GM21447 (cell line): ENCODE measurements around the gene ERBB2.

Experiments
- ATAC-seq: cut with Tn5 transposase; IDR thresholded peaks from one replicate; pipeline ENCODE4 v1.9.1; 2021; ENCODE audit not compliant: unreplicated experiment

The ERBB2 gene

DNA sequence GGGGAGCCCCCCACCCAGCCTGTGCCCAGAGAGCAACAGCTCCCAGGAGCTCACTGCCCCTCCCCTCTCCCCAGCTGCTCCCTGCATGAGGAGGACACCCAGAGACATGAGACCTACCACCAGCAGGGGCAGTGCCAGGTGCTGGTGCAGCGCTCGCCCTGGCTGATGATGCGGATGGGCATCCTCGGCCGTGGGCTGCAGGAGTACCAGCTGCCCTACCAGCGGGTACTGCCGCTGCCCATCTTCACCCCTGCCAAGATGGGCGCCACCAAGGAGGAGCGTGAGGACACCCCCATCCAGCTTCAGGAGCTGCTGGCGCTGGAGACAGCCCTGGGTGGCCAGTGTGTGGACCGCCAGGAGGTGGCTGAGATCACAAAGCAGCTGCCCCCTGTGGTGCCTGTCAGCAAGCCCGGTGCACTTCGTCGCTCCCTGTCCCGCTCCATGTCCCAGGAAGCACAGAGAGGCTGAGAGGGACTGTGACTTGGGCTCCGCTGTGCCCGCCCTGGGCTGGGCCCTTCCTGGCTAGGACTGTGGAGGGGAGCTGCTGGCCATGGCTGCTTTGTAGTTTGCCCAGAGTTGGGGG lies 34.1 kb upstream of the ERBB2 start:
- ATAC-seq = no peak

DNA sequence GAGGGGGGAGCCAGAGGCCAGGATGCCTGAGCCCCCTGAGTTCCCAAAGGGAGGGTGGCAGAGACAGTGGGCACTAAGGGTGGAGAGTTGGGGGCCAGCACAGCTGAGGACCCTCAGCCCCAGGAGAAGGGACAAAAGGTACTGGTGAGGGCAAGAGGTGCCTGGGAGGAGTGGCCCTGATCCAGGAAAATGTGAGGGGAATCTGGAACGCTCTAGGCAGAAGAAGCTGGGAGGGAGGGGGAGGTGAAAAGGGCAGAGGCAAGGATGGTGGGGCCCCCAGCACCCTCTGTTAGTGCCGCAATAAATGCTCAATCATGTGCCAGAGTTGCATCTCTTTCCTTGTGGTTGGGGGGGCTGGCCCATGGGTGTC lies 33.6 kb upstream of the ERBB2 start:
- no peak for ATAC-seq

DNA sequence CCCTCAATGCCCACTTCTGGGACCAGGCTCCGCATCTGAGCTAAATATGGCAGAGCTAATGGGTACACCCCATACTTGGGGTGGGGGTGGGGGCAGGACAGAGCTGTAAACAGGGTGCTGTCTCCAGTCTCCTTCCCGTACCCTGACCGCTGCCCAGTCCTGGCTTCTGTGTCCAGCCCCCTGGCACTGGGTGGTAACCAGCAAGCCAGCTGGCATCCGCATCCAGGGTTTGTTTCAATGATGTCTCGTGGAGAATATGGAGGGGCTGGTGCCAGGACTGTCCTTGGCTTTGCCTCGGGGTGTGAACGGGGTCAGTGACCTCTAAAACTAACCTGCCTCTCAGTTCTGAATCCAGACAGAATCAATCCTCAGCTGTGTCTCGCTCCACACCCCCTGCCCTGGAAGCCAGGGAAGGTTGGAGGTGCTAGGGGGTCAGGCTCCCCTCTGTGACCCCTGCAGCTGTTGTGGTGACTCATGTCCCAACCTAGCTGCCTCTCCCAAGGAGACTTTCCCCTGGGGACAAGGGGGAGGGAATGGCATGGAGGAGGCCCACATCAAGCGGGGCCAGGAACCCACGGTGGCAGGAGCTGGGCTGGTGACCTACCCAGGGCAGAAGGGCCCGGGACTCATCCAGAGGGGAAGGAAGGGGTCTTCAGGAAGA lies 33.1 kb upstream of the ERBB2 start:
- no peak for ATAC-seq

DNA sequence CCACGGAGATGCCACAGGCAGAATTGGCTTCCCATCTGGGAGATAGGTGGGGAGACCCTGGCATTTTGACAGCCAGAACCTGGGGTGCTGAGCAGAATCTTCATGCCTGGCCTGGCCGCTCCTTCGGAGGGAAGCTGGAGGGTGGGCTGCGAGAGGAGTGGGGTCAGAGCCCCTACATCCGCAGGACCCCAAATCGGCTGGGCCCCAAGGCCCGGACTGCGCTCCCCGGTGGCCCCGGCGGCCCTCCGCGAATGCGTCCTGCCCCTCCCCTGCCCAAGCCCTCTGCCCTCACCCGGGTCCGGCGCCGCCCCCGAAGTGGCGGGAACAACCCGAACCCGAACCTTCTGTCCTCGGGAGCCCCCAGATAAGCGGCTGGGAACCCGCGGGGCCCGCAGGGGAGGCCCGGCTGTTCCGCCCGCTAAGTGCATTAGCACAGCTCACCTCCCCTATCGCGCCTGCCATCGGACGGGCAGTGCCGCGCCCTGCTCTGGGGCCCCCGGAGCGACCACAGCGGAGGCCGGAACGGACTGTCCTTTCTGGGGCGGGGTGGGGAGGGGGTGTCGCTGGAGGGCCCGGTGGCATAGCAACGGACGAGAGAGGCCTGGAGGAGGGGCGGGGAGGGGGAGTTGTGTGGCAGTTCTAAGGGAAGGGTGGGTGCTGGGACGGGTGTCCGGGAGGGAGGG lies 32.5 kb upstream of the ERBB2 start:
- no peak for ATAC-seq

DNA sequence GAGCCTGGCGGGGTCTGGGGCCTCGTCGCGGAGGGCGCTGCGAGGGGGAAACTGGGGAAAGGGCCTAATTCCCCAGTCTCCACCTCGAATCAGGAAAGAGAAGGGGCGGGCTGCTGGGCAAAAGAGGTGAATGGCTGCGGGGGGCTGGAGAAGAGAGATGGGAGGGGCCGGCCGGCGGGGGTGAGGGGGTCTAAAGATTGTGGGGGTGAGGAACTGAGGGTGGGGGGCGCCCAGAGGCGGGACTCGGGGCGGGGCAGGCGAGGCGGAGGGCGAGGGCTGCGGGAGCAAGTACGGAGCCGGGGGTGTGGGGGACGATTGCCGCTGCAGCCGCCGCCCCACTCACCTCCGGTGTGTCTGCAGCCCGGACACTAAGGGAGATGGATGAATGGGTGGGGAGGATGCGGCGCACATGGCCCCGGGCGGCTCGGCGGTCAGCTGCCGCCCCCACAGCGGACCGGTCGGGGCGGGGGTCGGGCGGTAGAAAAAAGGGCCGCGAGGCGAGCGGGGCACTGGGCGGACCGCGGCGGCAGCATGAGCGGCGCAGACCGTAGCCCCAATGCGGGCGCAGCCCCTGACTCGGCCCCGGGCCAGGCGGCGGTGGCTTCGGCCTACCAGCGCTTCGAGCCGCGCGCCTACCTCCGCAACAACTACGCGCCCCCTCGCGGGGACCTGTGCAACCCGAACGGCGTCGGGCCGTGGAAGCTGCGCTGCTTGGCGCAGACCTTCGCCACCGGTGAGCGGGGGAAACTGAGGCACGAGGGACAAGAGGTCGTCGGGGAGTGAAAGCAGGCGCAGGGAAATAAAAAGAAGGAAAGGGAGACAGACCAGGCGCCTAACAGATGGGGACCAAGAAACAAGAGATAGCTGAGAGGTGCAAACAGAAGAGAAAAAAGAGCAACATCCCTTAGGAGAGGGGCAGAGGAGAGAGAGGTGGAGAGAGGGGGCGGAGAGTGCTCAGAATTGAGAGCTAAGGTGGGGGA lies 31.6 kb upstream of the ERBB2 start, which contains the start of gene PNMT:
Gene PNMT (plus strand): TSS at position 509 of the 980 bp plus-strand sequence. CDS start 23 bp downstream, at position 532.
- no peak for ATAC-seq

DNA sequence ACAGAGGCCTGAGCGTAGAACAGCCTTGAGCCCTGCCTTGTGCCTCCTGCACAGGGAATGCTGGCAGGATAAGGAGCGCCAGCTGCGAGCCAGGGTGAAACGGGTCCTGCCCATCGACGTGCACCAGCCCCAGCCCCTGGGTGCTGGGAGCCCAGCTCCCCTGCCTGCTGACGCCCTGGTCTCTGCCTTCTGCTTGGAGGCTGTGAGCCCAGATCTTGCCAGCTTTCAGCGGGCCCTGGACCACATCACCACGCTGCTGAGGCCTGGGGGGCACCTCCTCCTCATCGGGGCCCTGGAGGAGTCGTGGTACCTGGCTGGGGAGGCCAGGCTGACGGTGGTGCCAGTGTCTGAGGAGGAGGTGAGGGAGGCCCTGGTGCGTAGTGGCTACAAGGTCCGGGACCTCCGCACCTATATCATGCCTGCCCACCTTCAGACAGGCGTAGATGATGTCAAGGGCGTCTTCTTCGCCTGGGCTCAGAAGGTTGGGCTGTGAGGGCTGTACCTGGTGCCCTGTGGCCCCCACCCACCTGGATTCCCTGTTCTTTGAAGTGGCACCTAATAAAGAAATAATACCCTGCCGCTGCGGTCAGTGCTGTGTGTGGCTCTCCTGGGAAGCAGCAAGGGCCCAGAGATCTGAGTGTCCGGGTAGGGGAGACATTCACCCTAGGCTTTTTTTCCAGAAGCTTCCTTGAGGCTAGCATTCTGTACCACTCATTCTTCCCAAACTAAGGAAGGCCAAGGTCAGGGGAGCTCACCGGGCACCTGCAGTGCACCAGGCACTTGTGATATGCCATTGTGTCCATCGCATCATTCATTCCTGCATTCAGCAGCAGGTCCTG lies 29.7 kb upstream of the ERBB2 start:
- ATAC-seq = no peak

DNA sequence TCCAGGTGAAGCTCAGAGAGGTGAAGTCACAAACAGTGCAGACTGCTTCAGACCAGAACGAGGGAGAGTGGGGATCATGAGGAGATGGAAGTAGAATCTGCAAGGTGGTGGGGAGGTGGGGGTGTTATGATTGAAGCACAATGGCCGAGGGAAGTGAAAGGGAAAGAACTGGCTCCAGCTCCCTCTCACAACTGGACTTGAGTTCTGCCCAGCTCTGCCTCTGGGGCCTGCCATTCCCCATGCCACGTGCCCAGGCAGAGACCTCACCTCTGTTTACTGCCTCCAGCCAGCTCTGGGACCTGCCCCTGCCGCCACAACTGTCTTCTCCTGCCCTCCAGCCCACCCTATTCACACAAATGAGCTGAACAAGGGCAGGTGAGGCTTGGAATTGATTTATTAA lies 29.1 kb upstream of the ERBB2 start:
- no peak for ATAC-seq

DNA sequence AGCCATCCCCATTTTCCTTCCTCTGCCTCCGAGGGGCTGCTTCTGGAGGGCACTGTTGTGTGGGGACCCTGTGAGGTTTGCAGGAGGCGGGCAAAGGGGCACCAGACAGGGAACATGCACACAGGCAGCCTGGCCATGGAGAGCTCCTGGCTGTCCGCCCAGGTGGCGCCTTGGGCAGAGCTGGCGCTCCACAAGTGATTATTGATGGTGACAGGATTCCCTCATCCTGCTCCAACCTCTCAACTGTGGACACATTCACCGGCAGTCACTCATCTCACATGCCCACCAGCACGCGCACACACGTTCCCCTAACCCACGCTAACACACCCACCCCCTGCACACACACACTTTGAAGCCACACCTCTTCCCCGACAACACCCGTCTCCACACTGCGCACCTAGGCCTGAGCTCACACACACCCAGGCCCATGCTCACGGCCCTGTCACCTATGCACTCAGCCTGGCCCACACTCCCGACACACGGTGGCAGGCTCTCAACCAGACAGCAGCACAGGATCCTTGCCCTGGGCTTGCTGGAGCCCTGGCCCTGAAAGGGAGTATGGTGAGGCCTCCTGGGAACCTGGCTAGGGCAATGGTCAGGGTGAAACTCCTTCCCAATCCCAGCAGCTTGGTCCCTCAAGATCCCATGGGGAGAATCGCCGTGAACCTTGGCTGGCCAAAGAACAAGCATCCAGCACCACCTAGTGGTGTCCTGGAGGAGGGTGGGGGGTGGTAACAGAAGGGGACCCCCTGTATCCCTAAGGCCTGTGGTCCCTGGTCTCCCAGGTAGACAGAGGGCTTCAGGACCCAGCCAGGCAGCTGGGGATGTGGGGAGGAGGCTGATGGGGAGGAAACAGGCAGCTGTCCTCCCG lies 28.0 kb upstream of the ERBB2 start:
- no peak for ATAC-seq

DNA sequence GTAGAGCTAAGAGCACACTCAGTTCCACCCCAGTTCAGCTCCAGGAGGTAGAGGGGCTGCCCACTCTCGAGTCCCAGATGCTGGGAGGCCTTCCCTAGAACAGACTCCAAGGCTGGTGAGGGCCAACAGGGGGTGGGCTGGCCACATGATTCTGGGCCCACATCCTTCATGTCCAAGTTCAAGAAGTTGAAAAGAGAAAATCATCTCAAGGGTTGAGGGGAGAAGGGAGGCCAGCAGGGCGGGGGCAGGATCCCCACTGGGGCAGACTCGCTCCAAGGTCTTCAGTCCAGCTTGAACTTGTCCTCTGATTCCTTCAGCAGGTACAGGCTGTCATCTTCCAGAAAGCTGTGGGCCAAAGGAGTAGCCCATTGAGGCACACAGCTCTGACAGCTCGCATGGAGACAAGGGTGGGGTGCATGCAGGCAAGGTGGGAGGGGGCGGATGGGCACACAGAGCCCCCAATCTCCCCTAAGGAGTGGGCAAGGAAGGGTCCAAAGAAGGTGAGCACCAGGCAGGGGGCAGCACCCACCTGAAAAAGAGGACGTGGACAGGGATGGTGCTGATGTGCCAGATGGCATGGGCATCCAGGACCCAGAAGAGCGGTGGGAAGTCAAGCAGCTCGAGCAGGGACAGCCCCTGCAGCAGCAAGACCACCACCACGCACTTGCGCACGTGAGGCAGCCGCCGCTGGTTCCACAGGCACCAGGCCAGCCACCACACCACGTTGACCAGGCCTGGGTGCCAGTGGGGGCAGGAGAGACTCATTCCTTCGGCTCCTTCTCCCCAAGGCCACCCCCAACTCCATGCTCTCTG lies 27.1 kb upstream of the ERBB2 start:
- no peak for ATAC-seq

DNA sequence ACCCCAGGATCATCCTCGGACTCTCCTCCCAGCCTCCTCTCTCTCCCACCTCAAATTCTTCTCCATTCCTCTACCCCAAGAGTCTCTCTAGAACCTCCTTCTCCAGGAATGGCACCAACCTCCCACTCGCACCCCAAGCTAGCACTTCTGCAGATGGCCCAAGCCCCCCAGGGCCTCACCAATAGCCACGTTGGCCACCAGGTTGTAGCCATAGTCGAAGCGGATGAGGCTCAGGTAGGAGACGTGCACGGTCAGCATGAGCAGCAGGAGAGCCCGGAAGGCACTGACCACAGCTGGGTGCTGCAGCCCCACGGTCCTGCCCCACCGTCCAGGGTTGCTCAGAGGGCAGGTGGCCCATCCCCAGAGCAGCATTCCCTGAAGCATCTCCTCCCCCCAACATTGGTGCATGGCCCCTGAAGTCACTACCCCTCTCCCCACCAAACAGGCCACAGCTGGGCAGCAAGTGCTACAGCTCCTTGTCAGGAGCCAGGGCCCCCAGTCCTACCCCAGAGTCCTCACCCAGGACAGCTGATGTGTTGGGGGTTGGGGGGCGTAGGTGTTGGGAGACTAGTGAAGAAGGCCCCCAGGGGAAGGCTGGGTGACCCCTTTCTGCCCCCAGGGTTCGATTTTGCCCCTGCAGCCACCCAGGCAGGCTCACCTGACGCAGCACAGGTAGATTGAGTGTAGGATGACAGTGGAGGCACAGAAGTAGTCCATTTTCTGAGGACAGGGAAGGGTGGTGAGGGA lies 26.4 kb upstream of the ERBB2 start:
- no peak for ATAC-seq

DNA sequence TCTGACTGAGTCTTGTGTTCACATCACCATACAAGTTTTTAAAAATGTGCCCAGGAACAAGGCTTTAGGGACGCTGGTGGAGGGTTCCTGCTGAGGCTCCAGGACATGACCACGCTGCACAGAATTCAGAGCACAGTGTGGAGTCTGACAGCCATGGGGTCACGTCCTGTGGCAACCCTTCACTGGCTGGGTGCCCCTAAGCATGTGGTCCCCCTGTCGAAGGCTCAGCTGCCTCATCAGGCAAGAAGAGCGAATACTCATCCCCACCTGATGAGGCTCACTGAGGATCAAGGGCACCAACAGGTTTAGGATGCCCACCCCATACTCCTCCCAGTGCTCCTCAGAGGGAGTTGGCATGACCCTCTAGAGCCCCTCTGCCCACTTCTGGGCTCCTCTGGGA lies 25.7 kb upstream of the ERBB2 start:
- ATAC-seq = no peak

DNA sequence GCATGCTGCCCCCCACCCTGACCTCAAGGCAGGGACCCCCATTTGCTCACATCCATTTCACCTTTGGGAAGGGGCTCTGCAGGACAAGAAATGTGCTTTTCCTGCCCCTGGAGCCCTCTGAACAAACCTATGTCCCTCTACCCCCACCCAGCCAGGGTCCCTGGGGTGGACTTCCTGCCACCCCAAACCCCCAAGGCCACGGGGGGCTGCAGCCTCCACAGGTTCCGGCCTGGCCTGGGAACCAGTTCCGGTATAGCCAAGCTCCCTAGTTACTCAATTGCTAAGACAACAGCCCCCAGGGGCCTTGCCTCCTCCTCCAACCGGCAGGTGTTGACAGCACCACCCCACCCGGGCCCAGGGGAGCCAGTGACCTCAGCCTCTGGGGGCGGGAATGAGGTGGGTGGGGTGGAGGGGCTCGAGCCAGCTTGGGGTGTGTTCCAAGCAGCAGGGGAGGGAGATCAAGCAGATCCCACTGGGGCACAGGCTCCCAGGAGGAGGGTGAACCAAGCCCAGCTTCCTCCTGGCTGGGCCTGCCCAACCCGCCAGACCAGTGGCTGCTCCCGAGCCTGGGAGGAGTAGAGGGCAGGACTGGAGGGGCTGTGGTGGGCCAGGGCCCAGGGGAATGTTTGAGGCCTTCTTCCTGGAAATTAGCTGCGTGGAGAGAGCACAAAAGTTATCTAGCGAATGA lies 25.0 kb upstream of the ERBB2 start:
- ATAC-seq = no peak

DNA sequence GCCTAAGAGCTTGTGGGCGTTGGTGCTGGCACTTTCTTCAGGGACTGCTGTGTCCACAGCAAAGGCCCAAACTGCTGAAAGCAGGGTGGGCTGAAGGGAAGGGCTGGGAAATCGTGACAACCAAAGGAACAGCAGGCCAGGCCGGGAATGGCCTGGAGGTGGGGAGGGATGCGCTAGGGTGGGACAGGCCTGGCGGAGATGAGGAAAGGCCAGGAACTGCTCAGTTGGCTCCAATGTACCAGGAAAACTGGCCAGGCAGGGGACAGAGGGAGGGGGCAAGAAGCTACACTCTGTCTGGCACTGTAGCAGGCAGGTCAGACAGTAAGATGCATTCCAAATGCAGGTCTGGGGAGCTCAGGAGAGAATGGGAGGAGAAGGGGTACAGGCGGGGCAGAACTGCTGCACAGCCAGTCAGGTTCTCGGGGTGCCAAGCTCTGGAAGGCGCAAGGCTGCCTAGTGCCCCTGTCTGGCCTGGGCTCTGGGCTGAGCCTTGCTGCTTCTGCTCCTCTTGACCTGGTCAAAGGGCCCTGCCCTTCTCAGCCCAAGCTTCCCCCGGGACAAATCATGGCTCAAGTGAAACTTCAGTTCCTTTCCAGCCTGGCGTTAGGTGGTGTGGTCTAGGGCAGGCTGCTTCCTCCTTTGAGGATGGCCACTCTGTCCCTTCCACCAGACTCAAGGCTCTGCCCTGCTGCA lies 24.3 kb upstream of the ERBB2 start:
- no peak for ATAC-seq

DNA sequence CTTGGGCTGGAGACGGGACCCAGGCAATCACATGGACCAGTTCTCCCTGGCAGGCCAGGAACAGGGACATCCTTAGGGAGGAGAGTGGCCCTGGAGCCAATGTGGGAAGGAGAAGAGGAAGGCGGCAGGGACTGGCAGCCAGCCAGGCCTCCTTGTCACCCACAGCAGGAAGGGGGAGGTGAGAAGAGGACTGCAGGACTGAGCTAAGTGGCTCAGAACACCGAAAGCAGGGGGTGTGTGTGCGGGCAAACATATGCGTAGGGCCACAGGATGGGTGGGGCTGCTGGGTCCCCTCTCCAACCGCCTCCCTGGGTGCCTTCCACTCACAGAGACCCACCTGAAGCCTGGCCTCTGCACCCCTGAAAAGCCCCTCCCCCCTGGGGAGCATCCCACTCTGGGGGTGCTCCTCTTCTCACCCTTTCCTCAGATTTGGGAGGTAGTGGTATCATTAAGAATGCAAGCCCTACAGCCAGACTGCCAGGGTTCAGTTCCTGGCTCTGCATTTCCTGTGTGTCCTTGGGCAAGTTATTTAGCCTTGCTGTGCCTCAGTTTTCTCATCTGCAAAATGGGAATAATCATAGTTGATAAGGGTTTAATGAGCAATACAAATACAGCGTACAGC lies 23.6 kb upstream of the ERBB2 start:
- ATAC-seq = no peak

DNA sequence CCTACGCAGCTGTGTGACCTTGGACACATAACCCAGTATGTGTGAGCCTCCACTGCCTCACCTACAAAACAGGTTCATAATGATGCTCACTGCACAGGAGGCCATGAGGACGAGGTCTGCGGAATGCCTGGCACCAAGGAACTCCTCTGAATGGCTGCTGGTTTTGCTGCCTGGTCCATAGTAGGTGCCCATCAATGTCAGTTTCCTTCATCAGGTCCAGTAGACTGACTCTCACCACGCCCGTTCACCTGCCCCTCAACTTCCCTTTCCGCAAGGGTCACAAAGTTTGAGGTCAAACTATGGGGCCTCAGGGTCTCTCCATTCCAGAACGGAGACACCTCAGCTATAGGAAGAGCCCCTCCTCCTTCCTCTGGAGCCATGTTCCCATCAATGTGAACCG lies 22.8 kb upstream of the ERBB2 start:
- no peak for ATAC-seq
